ENCODE measurements around the gene TPM4. TPM values are rescaled to one million over a fixed set of nuclear protein-coding genes. Genes with fewer than 3 reads are reported as not detected.

TPM4 gene
- total RNA-seq, 3 donors from 2014 or later: 205 to 373 (median 333) TPM

GRCh38 chr19:16060294-16060693, 16.0 kb upstream of the TPM4 start:
- peaks cover 10% of the 10 kb centered on the region for H3K9me3 ChIP-seq
- no peak for TF ChIP-seq CTCF (IDR thresholded peaks at IDR 0.05)
- H3K4me1 ChIP-seq (ENCODE audit: low read depth): no peaks in the 10 kb centered on the region
- H3K36me3 ChIP-seq (ENCODE audit: low read depth): no peaks in the 10 kb centered on the region
- ATAC-seq (peak; percentile 73), DNase-seq (no peak)
- no peak overlapping the region for H3K4me3 ChIP-seq
- intact Hi-C loops (cut with DNase I, micrococcal nuclease): loop anchor here in 1 of 2 donors (10.0 kb wide), 1 partner anchor 55 kb away; the partner anchor contains the start of gene RAB8A

- ATAC-seq: no peak
- peaks cover 5% of the 10 kb centered on the region for H3K4me1 ChIP-seq (ENCODE audit: low read depth)
- peaks cover 10% of the 10 kb centered on the region for H3K9me3 ChIP-seq
- DNase-seq: no peak
- H3K36me3 ChIP-seq (ENCODE audit: low read depth): no peaks in the 10 kb centered on the region
- no peak for TF ChIP-seq CTCF (IDR thresholded peaks at IDR 0.05)
- intact Hi-C loops (cut with DNase I, micrococcal nuclease): loop anchor here in 1 of 2 donors (10.0 kb wide), 1 partner anchor 53 kb away; the partner anchor contains the start of gene RAB8A
- no peak overlapping the region for H3K4me3 ChIP-seq
These were observed 14.4 kb upstream of the TPM4 start for GRCh38 chr19:16061943-16062342.

- DNase-seq: peak; percentile 64 to 83 (median 78)
- peak; percentile 55 for ATAC-seq
- H3K9me3 ChIP-seq: peaks cover 10% of the 10 kb centered on the region
- TF ChIP-seq CTCF (IDR thresholded peaks at IDR 0.05): peak; percentile 85
- no peak overlapping the region for H3K4me3 ChIP-seq
- intact Hi-C loops (cut with DNase I, micrococcal nuclease): loop anchor here in 1 of 2 donors (10.0 kb wide), 1 partner anchor 52 kb away; the partner anchor contains the start of gene RAB8A
- H3K4me1 ChIP-seq (ENCODE audit: low read depth): peaks cover 9% of the 10 kb centered on the region
- H3K36me3 ChIP-seq (ENCODE audit: low read depth): no peaks in the 10 kb centered on the region
These were observed 13.5 kb upstream of the TPM4 start for GRCh38 chr19:16062789-16063188.

- TF ChIP-seq CTCF (IDR thresholded peaks at IDR 0.05): no peak
- Histone ChIP-seq H3K9me3 (peaks cover 10% of the 10 kb centered on the region), H3K4me3 (no peak overlapping the region), H3K36me3 (ENCODE audit: low read depth) (no peaks in the 10 kb centered on the region), H3K4me1 (ENCODE audit: low read depth) (peaks cover 9% of the 10 kb centered on the region)
- intact Hi-C loops (cut with DNase I, micrococcal nuclease): loop anchor here in 1 of 2 donors (10.0 kb wide), 1 partner anchor 50 kb away; the partner anchor contains the start of gene RAB8A
- DNase-seq: no peak
- ATAC-seq: no peak
These were observed 11.9 kb upstream of the TPM4 start for GRCh38 chr19:16064209-16064889.

GRCh38 chr19:16066611-16067104, 9.6 kb upstream of the TPM4 start:
- intact Hi-C loops (cut with DNase I, micrococcal nuclease): loop anchor here in 1 of 2 donors (10.0 kb wide), 1 partner anchor 48 kb away; the partner anchor contains the start of gene RAB8A
- DNase-seq: peak in 2 of 3 donors; percentile 79 to 83
- peak; percentile 57 for ATAC-seq

More at GRCh38 chr19:16066611-16067104, 9.6 kb upstream of the TPM4 start:
- no peak for TF ChIP-seq CTCF (IDR thresholded peaks at IDR 0.05)
- H3K4me3 ChIP-seq: no peak overlapping the region
- H3K9me3 ChIP-seq: no peaks in the 10 kb centered on the region
- no peaks in the 10 kb centered on the region for H3K36me3 ChIP-seq (ENCODE audit: low read depth)
- H3K4me1 ChIP-seq (ENCODE audit: low read depth): peaks cover 23% of the 10 kb centered on the region
